AG08396 (cell line): ENCODE data around the gene KCNK1.

Experiments used
- DNase-seq: peaks from one replicate; pipeline ENCODE4 v3.0.0; 2012; ENCODE audit warnings: low spot score, mixed read lengths

Gene KCNK1

GRCh38 chr1:233704898-233705723 lies 91.2 kb downstream of the KCNK1 start:
- no peak for DNase-seq

DNA sequence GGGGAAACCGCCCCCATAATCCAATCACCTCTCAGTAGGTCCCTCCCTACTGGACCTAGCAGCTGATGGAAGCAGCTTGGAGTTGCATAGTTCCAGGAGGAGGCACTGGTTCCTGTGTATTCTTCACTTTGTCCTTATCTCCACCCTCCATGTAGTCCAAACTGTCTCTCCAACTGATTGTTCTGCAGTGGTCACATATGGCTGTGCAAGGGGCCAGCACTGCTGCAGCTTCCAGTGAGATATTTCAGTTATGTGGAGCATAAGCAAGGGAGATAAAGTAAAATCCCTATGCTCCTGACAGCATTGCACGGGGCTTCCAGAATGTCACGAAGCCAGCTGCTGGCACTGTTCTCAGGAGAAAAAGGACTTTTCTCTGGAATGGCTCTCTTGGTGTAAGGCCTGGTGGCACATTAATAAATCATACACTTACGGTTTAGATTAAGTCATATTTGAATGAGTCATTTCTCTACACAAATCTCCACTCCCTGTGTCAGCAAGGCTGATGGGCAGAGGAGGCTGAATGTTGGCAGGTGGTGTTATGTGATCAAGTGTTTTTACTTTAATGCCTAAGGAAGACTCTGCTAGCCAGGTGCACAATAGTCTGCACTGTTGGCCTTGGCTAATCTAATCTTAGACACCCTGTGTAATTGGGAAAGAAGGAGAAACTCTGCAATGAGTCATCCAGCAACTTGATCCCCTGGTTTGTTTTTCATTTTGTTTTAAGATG lies 93.4 kb downstream of the KCNK1 start:
- DNase-seq: no peak

- DNase-seq: no peak
Observed at GRCh38 chr1:233707880-233708815, 94.2 kb downstream of the KCNK1 start.

DNA sequence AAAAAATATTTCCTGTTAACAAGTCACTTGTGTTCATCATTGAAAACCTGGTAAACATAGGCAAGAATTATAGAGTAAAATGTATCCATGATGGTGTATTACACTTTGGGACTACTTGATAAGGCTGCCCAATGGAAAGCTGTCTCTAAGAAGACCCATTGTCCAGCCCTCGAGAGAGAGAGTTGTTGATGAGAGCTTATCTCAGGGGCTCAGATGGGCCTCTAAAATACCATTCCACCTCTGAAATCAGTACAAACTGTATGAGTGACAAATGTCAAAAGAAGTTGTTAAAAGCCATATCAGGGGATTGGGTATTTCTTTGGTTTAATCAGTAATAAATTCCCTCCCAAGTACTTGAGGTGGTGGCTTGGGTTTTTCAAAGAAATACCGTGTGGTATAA lies 96.1 kb downstream of the KCNK1 start:
- DNase-seq: no peak

GRCh38 chr1:233710507-233710906 lies 96.6 kb downstream of the KCNK1 start:
- no peak for DNase-seq

DNA sequence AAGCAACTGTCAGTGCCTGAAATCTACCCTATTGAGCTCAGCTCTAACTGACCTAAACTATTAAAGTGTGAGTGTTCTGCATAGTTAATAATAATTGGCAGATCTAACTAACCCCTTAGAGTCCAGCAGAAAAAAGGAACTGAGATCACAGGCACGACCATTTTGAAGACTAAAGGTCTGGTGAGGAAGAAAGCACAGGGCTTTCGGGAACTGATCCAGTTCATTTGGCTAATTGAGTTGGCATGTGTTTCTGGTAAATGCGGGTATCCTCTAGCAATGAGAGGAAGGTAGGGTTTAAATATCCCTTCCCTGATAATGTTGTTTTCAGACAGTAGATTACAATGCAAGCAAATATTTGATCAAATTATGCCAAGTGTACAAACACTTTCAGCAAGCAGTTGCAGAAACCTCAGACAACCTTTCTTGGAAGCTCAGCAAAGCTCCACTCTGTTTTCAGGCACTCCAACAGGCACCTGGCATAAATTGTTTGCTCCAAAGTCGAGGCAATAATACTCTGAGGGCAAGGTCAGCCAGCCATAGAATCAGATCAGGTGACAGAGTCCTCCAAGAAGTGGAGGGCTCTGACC lies 100.8 kb downstream of the KCNK1 start:
- no peak for DNase-seq

GRCh38 chr1:233718057-233718456 lies 104.2 kb downstream of the KCNK1 start:
- no peak for DNase-seq

DNA sequence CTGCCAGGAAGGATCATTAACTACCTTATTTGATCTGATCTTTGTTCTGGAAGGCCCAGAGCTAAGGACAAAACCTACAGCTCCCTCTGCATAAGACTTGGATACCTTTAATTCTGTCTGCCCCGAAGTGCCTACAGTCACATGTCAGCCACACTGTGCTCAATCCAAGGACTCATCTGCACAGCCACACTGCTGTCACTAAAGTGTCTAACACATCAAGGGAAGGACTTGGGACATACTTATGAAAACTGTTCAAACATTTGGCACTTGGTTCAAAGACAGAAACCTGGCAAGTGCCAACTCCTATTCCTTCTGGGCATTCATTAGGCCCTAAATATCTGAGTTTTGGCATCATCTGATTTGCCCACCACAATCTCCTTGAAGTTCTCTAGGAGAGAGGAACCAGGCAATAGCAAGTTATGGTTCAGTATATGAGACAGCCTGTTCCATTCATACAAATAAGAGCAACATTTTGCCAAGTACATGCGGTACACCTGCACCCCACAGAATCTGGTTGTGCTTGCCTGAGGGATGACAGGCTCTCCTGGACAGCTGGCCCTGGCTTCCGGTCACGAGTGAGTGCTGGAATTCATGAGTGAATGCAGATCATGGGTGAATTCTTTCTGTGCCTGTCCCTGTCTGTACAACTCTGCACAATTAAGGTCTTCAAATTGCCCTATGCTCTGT lies 105.9 kb downstream of the KCNK1 start:
- DNase-seq: no peak

- no peak for DNase-seq
Observed at GRCh38 chr1:233721004-233721595, 107.2 kb downstream of the KCNK1 start.
